Left ventricle myocardium inferior (tissue), 1 donor: ENCODE results near the gene CCBE1. TPM values are rescaled to one million over a fixed set of nuclear protein-coding genes. Genes with fewer than 3 reads are reported as not detected.
A peak's percentile ranks its signal among the peaks of the same experiment; 100 is the strongest.

Experiments used
- DNase-seq: peaks from one replicate; pipeline ENCODE4 v3.0.0-alpha.2; 2020
- H3K27ac ChIP-seq: fragments of 200-600 bp; replicated peaks from 2 replicates; pipeline ENCODE4 v1.8.0; 2021
- H3K27me3 ChIP-seq: fragments of 200-600 bp; 2 replicates; pipeline ENCODE4 v1.8.0; 2021; ENCODE audit warnings: low read depth
- H3K36me3 ChIP-seq: fragments of 200-600 bp; 2 replicates; pipeline ENCODE4 v1.8.0; 2021
- H3K4me1 ChIP-seq: fragments of 200-600 bp; 2 replicates; pipeline ENCODE4 v1.8.0; 2021
- H3K4me3 ChIP-seq: fragments of 200-600 bp; 2 replicates; pipeline ENCODE4 v1.8.0; 2021; ENCODE audit warnings: mild to moderate bottlenecking, moderate library complexity
- H3K9me3 ChIP-seq: fragments of 200-600 bp; replicated peaks from 2 replicates; pipeline ENCODE4 v1.8.0; 2021
- CTCF ChIP-seq: fragments of 200-600 bp; IDR thresholded peaks from 2 replicates; pipeline ENCODE4 v1.8.0; 2021; ENCODE audit warnings: antibody characterized with exemption, mild to moderate bottlenecking, borderline replicate concordance
- intact Hi-C: fragments of 100-400 bp; cut with micrococcal nuclease; formaldehyde crosslinking; loops from one replicate; pipeline ENCODE4 v1.11.0; 2022
- total RNA-seq: library from RNA; stranded (reverse); fragmentation: NEBNext Ultra II Directional; extraction: Animal tissue kit (Norgen Biotek cat#: 25700); gene quantifications from one replicate; pipeline ENCODE4 v1.2.1, GENCODE V29; 2021
- donor health status: DM: no; HTN: yes; CAD: no; lungs with severe emphysema.

Gene CCBE1
- total RNA-seq, 1 donor from 2014 or later = 3.2 TPM

- H3K4me1 ChIP-seq = no peaks in the 10 kb centered on the region
- no peaks in the 10 kb centered on the region for H3K36me3 ChIP-seq
- DNase-seq = no peak
- TF ChIP-seq CTCF = no peak
- H3K9me3 ChIP-seq = no peaks in the 10 kb centered on the region
- H3K27me3 ChIP-seq = peaks cover 5% of the 10 kb centered on the region
- H3K27ac ChIP-seq = no peak overlapping the region
- H3K4me3 ChIP-seq = peak overlapping the region; percentile 11
- intact Hi-C loops = no loop called here
Measured at GRCh38 chr18:59665057-59666006, 31.9 kb downstream of the CCBE1 start.

GRCh38 chr18:59664329-59664728, 32.9 kb downstream of the CCBE1 start:
- Histone ChIP-seq H3K27me3 (peaks cover 5% of the 10 kb centered on the region), H3K36me3 (no peaks in the 10 kb centered on the region), H3K9me3 (no peaks in the 10 kb centered on the region), H3K4me3 (no peak overlapping the region), H3K4me1 (no peaks in the 10 kb centered on the region), H3K27ac (no peak overlapping the region)
- TF ChIP-seq CTCF = no peak
- intact Hi-C loops = no loop called here
- no peak for DNase-seq

GRCh38 chr18:59663096-59663495, 34.1 kb downstream of the CCBE1 start:
- Histone ChIP-seq H3K27me3 (peaks cover 5% of the 10 kb centered on the region), H3K4me1 (no peaks in the 10 kb centered on the region), H3K27ac (no peak overlapping the region), H3K9me3 (no peaks in the 10 kb centered on the region), H3K36me3 (no peaks in the 10 kb centered on the region), H3K4me3 (no peak overlapping the region)
- intact Hi-C loops = no loop called here
- no peak for DNase-seq
- no peak for TF ChIP-seq CTCF

DNA sequence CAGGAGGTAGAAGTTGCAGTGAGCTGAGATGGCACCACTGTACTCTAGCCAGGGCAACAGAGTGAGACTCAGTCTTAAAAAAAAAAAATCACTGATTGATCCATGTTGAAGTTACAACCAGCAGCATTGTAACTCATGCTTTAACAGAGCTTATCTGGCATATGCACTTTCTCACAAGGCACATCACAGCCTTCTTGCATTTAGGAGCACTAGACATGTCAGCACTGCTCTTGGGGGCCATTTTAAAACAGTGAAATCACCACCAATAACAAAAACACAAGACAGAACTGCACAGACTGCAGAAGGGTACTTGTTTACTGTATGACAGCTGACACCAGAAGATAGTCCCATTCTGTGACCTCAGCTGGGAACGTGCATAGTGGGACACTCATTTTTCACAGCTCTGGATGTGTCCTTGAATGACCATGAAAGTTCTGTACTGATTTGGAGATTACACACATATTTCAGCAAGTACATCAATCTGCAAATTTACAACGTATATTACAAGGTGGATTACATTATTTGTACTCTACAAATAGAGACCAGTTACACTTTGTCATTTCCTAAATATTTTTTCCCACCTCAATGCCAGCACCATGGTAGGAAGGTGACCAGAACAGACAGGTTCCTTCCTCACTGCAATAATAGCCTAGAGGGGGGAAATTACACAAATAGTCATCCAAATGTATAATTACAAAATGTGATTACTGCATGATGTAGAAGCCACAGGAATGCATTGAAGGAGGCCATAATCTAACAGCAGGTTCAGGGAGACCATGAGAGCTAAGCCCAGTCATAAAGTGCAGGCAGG, 35.1 kb downstream of the CCBE1 start:
- TF ChIP-seq CTCF = no peak
- intact Hi-C loops = no loop called here
- Histone ChIP-seq H3K27me3 (peaks cover 5% of the 10 kb centered on the region), H3K27ac (no peak overlapping the region), H3K4me1 (no peaks in the 10 kb centered on the region), H3K36me3 (no peaks in the 10 kb centered on the region), H3K9me3 (no peaks in the 10 kb centered on the region), H3K4me3 (no peak overlapping the region)
- no peak for DNase-seq

DNA sequence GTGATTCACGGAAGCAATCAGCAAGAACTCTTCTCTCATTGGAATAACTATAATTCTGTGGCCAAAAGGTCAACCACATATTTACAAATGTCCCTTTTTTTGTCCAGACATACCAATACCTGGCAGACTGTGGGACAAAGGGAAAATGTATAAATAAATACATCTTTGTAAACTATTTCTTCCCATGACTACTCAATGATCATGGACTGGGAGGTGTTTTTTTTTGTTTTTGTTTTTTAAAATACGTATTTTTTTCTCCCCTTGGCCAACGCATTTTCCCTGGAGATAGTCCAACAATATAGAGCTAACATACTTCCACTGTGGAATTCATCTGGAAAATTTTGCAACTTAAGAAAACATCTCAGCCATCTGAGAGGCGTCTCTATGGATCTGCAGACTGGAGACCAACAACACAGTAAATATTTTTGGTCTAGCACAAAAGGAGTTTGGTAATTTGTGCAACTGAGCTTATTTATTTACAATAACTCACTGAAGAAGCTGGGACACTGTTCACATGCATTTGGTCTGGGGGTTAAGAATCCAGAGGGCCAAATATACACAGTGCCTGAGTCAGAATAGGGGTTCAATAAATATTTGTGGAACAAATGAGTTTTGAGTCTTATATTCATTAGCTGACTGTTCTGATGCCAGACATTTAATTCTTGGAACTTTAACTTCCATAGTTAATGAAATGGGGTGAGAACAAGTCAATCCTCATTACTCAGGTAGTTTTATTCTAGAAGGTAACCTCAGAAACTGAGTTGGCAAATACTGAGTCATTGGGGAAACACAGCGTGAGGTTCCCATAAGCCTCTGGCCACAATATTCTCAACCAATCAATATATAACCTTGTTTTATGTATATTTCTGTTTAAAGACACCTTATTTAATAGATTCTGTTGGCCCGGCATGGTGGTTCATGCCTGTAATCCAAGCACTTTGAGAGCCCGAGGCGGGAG, 36.2 kb downstream of the CCBE1 start:
- H3K27me3 ChIP-seq = peaks cover 5% of the 10 kb centered on the region
- intact Hi-C loops = no loop called here
- no peak overlapping the region for H3K4me3 ChIP-seq
- TF ChIP-seq CTCF = no peak
- no peaks in the 10 kb centered on the region for H3K4me1 ChIP-seq
- no peak overlapping the region for H3K27ac ChIP-seq
- H3K9me3 ChIP-seq = no peaks in the 10 kb centered on the region
- no peaks in the 10 kb centered on the region for H3K36me3 ChIP-seq
- DNase-seq = no peak
